ENCODE data around the gene RLBP1.

- TF ChIP-seq CTCF (IDR thresholded peaks at IDR 0.05) (no peak), POLR2A (IDR thresholded peaks at IDR 0.05) (no peak)
These were observed 21.6 kb downstream of the RLBP1 start for GRCh38 chr15:89199746-89200145.
